GM23248 (cell line): ENCODE measurements around the gene PPIP5K2. TPM values are rescaled to one million over a fixed set of nuclear protein-coding genes. Genes with fewer than 3 reads are reported as not detected.

Experiments
- DNase-seq: peaks from one replicate; pipeline ENCODE4 v3.0.0-alpha.2; 2015
- H2AFZ ChIP-seq: fragments of 200-600 bp; sonication (generic); 2 replicates; pipeline ENCODE4 v1.6.1; 2016; ENCODE audit warnings: antibody characterized with exemption
- H3F3A ChIP-seq: fragments of 200-600 bp; sonication (generic); 2 replicates; pipeline ENCODE4 v1.6.1; 2016; ENCODE audit warnings: mild to moderate bottlenecking, antibody characterized with exemption, mixed run types; ENCODE audit not compliant: insufficient read depth
- H3K27ac ChIP-seq: fragments of 200-600 bp; sonication (generic); 2 replicates; pipeline ENCODE4 v1.5.1; 2016; ENCODE audit warnings: mild to moderate bottlenecking
- H3K27me3 ChIP-seq: fragments of 200-600 bp; sonication (generic); replicated peaks from 2 replicates; pipeline ENCODE4 v1.6.1; 2016; ENCODE audit warnings: mild to moderate bottlenecking; ENCODE audit not compliant: insufficient read depth
- H3K36me3 ChIP-seq: fragments of 200-600 bp; sonication (generic); 2 replicates; pipeline ENCODE4 v1.6.1; 2016; ENCODE audit warnings: low read depth, mild to moderate bottlenecking
- H3K4me1 ChIP-seq: fragments of 200-600 bp; sonication (generic); 2 replicates; pipeline ENCODE4 v1.6.1; 2016; ENCODE audit warnings: mild to moderate bottlenecking; ENCODE audit not compliant: insufficient read depth
- H3K4me2 ChIP-seq: fragments of 200-600 bp; sonication (generic); one replicate; pipeline ENCODE4 v1.6.1; 2016; ENCODE audit warnings: mild to moderate bottlenecking; ENCODE audit not compliant: unreplicated experiment
- H3K4me3 ChIP-seq: fragments of 200-600 bp; sonication (generic); 2 replicates; pipeline ENCODE4 v1.5.1; 2016; ENCODE audit warnings: mild to moderate bottlenecking
- H3K79me2 ChIP-seq: fragments of 200-600 bp; sonication (generic); 2 replicates; pipeline ENCODE4 v1.6.1; 2016; ENCODE audit warnings: mild to moderate bottlenecking; ENCODE audit not compliant: insufficient read depth
- H3K9ac ChIP-seq: fragments of 200-600 bp; sonication (generic); 2 replicates; pipeline ENCODE4 v1.6.1; 2016; ENCODE audit warnings: mild to moderate bottlenecking
- H3K9me2 ChIP-seq: fragments of 200-600 bp; sonication (generic); 2 replicates; pipeline ENCODE4 v1.6.1; 2016; ENCODE audit warnings: mixed run types, mild to moderate bottlenecking, moderate library complexity; ENCODE audit not compliant: insufficient read depth
- H3K9me3 ChIP-seq: fragments of 200-600 bp; sonication (generic); one replicate; pipeline ENCODE4 v1.6.1; 2017; ENCODE audit warnings: low read depth
- H4K20me1 ChIP-seq: fragments of 200-600 bp; sonication (generic); 2 replicates; pipeline ENCODE4 v1.6.0; 2016; ENCODE audit not compliant: insufficient read depth
- EZH2 ChIP-seq: fragments of 200-600 bp; sonication (generic); IDR thresholded peaks from 2 replicates; pipeline ENCODE4 v1.6.1; 2018; ENCODE audit warnings: antibody characterized with exemption, mild to moderate bottlenecking; ENCODE audit not compliant: insufficient read depth, poor library complexity, severe bottlenecking
- EZH2phosphoT487 ChIP-seq: fragments of 200-600 bp; sonication (generic); IDR thresholded peaks from 2 replicates; pipeline ENCODE4 v1.6.1; 2018; ENCODE audit warnings: antibody characterized with exemption, moderate library complexity, mild to moderate bottlenecking, low read depth; ENCODE audit not compliant: insufficient read depth
- WGBS, 2 experiments: methylation state at CpG; one replicate each; pipeline ENCODE4 v1.1.6; 2015 to 2017; ENCODE audit warnings: low lambda C conversion rate in 2 of 2, low coverage in 1 of 2; ENCODE audit errors: missing lambda C conversion rate in 2 of 2; 5-methylcytosine and 5-hydroxymethylcytosine counted together
- in situ Hi-C: fragments of 300-500 bp; cut with MboI; formaldehyde crosslinking; loops from 2 replicates; pipeline ENCODE4 v1.15.0; 2020
- polyA plus RNA-seq: library from polyadenylated mRNA; unstranded; fragments of >200 nt; fragmentation: Nextera tagmentation; extraction: Ambion mirVana; gene quantifications from 2 replicates; pipeline ENCODE4 v1.2.1, GENCODE V29; 2016
- total RNA-seq: library from RNA; depleted of rRNA; stranded (reverse); fragments of >200 nt; shearing (Covaris generic); gene quantifications from 2 replicates; pipeline ENCODE4 v1.2.3, GENCODE V29; 2014

PPIP5K2 gene
- total and polyA plus RNA-seq, 2 experiments from 2014 or later = 47.5 to 65.6 TPM

- 94 to 96% methylated on average over 1 of the region's 1 CpG for WGBS, 2 experiments
- no peak overlapping the region for H3K4me3 ChIP-seq
- peaks cover 5% of the 10 kb centered on the region for H3K9me3 ChIP-seq
- no peak overlapping the region for H3K27ac ChIP-seq
- H3K36me3 ChIP-seq = no peaks in the 10 kb centered on the region; the same call in 1 of the 2 replicates
- TF ChIP-seq EZH2 (no peak), EZH2phosphoT487 (no peak)
- no peak for DNase-seq
- no peaks in the 10 kb centered on the region for H3K9me2 ChIP-seq
- H3K79me2 ChIP-seq = no peaks in the 10 kb centered on the region
- no peak overlapping the region for H2AFZ ChIP-seq
- no peaks in the 10 kb centered on the region for H4K20me1 ChIP-seq
- no peaks in the 10 kb centered on the region for H3K4me1 ChIP-seq
- H3K9ac ChIP-seq = no peak overlapping the region
- no peaks in the 10 kb centered on the region for H3F3A ChIP-seq
- in situ Hi-C loops = no loop called here
- no peak overlapping the region for H3K4me2 ChIP-seq
- H3K27me3 ChIP-seq = no peaks in the 10 kb centered on the region
These were observed 33.6 kb upstream of the PPIP5K2 start for GRCh38 chr5:103086547-103086946.

GRCh38 chr5:103089272-103089671, 30.8 kb upstream of the PPIP5K2 start:
- in situ Hi-C loops = no loop called here
- H3K27ac ChIP-seq = no peak overlapping the region
- no peak for TF ChIP-seq EZH2
- no peak for TF ChIP-seq EZH2phosphoT487
- no peak overlapping the region for H2AFZ ChIP-seq
- no peaks in the 10 kb centered on the region for H4K20me1 ChIP-seq
- no peaks in the 10 kb centered on the region for H3K79me2 ChIP-seq
- H3K4me2 ChIP-seq = no peak overlapping the region
- H3K27me3 ChIP-seq = no peaks in the 10 kb centered on the region
- H3K36me3 ChIP-seq = peaks cover 6% of the 10 kb centered on the region; the same call in 1 of the 2 replicates
- DNase-seq = no peak
- H3F3A ChIP-seq = no peaks in the 10 kb centered on the region
- H3K9ac ChIP-seq = no peak overlapping the region
- H3K4me1 ChIP-seq = no peaks in the 10 kb centered on the region
- no peaks in the 10 kb centered on the region for H3K9me3 ChIP-seq
- 96 to 98% methylated on average over 1 of the region's 1 CpG for WGBS, 2 experiments
- no peaks in the 10 kb centered on the region for H3K9me2 ChIP-seq
- no peak overlapping the region for H3K4me3 ChIP-seq

GRCh38 chr5:103090791-103091190, 29.3 kb upstream of the PPIP5K2 start:
- Histone ChIP-seq H3K79me2 (no peaks in the 10 kb centered on the region), H4K20me1 (no peaks in the 10 kb centered on the region), H3K27ac (no peak overlapping the region), H3K4me1 (no peaks in the 10 kb centered on the region), H3K9ac (no peak overlapping the region), H3K4me3 (no peak overlapping the region), H3K4me2 (no peak overlapping the region), H2AFZ (no peak overlapping the region), H3K9me3 (no peaks in the 10 kb centered on the region), H3K27me3 (no peaks in the 10 kb centered on the region), H3K36me3 (peaks cover 6% of the 10 kb centered on the region; the same call in 1 of the 2 replicates), H3F3A (no peaks in the 10 kb centered on the region), H3K9me2 (no peaks in the 10 kb centered on the region)
- TF ChIP-seq EZH2 (no peak), EZH2phosphoT487 (no peak)
- no peak for DNase-seq
- 88 to 89% methylated on average over 1 of the region's 1 CpG for WGBS, 2 experiments
- in situ Hi-C loops = no loop called here

GRCh38 chr5:103092676-103093075, 27.4 kb upstream of the PPIP5K2 start:
- Histone ChIP-seq H3F3A (no peaks in the 10 kb centered on the region), H3K4me1 (no peaks in the 10 kb centered on the region), H3K9ac (no peak overlapping the region), H3K27me3 (no peaks in the 10 kb centered on the region), H3K79me2 (no peaks in the 10 kb centered on the region), H3K9me3 (no peaks in the 10 kb centered on the region), H3K9me2 (no peaks in the 10 kb centered on the region), H3K27ac (no peak overlapping the region), H3K4me3 (no peak overlapping the region), H4K20me1 (no peaks in the 10 kb centered on the region), H3K36me3 (0 out of 2 replicates have a peak, but pooled peaks cover 6% of the 10 kb centered on the region), H3K4me2 (no peak overlapping the region), H2AFZ (no peak overlapping the region)
- 83 to 88% methylated on average over 3 of the region's 3 CpGs for WGBS, 2 experiments
- no peak for TF ChIP-seq EZH2phosphoT487
- in situ Hi-C loops = no loop called here
- peak; percentile 7 for DNase-seq

- in situ Hi-C loops = no loop called here
- H3K4me1 ChIP-seq = no peaks in the 10 kb centered on the region
These were observed 26.4 kb upstream of the PPIP5K2 start for GRCh38 chr5:103093727-103094126.

More at GRCh38 chr5:103093727-103094126, 26.4 kb upstream of the PPIP5K2 start:
- WGBS, 2 experiments = 96 to 100% methylated on average over 1 of the region's 1 CpG
- H3K27me3 ChIP-seq = no peaks in the 10 kb centered on the region
- H3K4me2 ChIP-seq = no peak overlapping the region
- H3K9me2 ChIP-seq = no peaks in the 10 kb centered on the region
- no peaks in the 10 kb centered on the region for H3F3A ChIP-seq
- H3K9ac ChIP-seq = no peak overlapping the region
- H2AFZ ChIP-seq = no peak overlapping the region
- no peak overlapping the region for H3K27ac ChIP-seq
- H3K36me3 ChIP-seq = 0 out of 2 replicates have a peak, but pooled peaks cover 6% of the 10 kb centered on the region
- TF ChIP-seq EZH2 (no peak), EZH2phosphoT487 (no peak)
- H3K79me2 ChIP-seq = no peaks in the 10 kb centered on the region
- H3K4me3 ChIP-seq = no peak overlapping the region
- H3K9me3 ChIP-seq = no peaks in the 10 kb centered on the region
- no peak for DNase-seq
- H4K20me1 ChIP-seq = no peaks in the 10 kb centered on the region
